A549 (cell line): ENCODE data around the gene GNPAT. TPM values are rescaled to one million over a fixed set of nuclear protein-coding genes. Genes with fewer than 3 reads are reported as not detected.

Experiments used
- ATAC-seq, 2 experiments: fragments of 200-7000 bp in 1 of 2; fragments of >200 bp in 1 of 2; cut with Nextera tagmentation in 1 of 2; cut with Tn5 transposase in 1 of 2; 3 replicates each; pipeline versions ENCODE4 v1.8.0 to v1.9.1; 2018 to 2020; ENCODE audit warnings: mild to moderate bottlenecking in 1 of 2, moderate library complexity in 1 of 2
- CTCF ChIA-PET: fragments of 300-600 bp; sonication (Branson Sonifier 250); formaldehyde crosslinking; extraction: SDS; loops from one replicate; lab custom pipeline; 2021; ENCODE audit warnings: antibody characterized with exemption, inconsistent platforms; lab: Yijun Ruan, JAX
- POLR2A ChIA-PET: fragments of 350-600 bp; formaldehyde crosslinking; extraction: SDS; loops from one replicate; lab custom pipeline; 2021; ENCODE audit warnings: antibody characterized with exemption, inconsistent platforms; lab: Yijun Ruan, JAX
- DNase-seq, 2 experiments: peaks; one replicate each; pipeline versions ENCODE4 v3.0.0 to v3.0.0-alpha.2; 2011 to 2016; ENCODE audit warnings: low read depth in 1 of 2, low spot score in 1 of 2
- FAIRE-seq: peaks from 2 replicates; lab custom pipeline; 2011; peaks lifted over from hg19 to GRCh38; lab: Jason Lieb, UNC
- H3K27ac ChIP-seq, 2 experiments: fragments of >200 bp; sonication (Bioruptor Twin); formaldehyde crosslinking; 3 replicates each; pipeline ENCODE4 v1.5.1; 2016 to 2017
- H3K4me1 ChIP-seq: fragments of >200 bp; sonication (Bioruptor Twin); formaldehyde crosslinking; 3 replicates; pipeline ENCODE4 v1.6.1; 2016
- H3K4me2 ChIP-seq: fragments of >200 bp; sonication (Bioruptor Twin); formaldehyde crosslinking; 3 replicates; pipeline ENCODE4 v1.6.1; 2016
- H3K4me3 ChIP-seq: fragments of >200 bp; sonication (Bioruptor Twin); formaldehyde crosslinking; 3 replicates; pipeline ENCODE4 v1.5.1; 2016
- H3K9me3 ChIP-seq: fragments of >200 bp; sonication (Bioruptor Twin); formaldehyde crosslinking; 3 replicates; pipeline ENCODE4 v1.6.1; 2016
- BHLHE40 ChIP-seq: IDR thresholded peaks from 2 replicates; pipeline ENCODE4 v1.6.1; 2012; ENCODE audit warnings: low read depth, low read length, inconsistent platforms
- CBX2 ChIP-seq: fragments of 200-600 bp; sonication (generic); IDR thresholded peaks from 2 replicates; pipeline ENCODE4 v1.6.1; 2016; ENCODE audit warnings: low read depth, mild to moderate bottlenecking, borderline replicate concordance
- CBX8 ChIP-seq: fragments of 200-600 bp; sonication (generic); IDR thresholded peaks from 2 replicates; pipeline ENCODE4 v1.6.1; 2016
- CEBPB ChIP-seq, 2 experiments: fragments of >200 bp in 1 of 2; sonication (Bioruptor Twin) in 1 of 2; formaldehyde crosslinking in 1 of 2; IDR thresholded peaks; 2 replicates each; pipeline ENCODE4 v1.6.1; 2012 to 2016
- CHD2 ChIP-seq: fragments of 150-350 bp; IDR thresholded peaks from 2 replicates; pipeline ENCODE4 v1.6.1; 2014; ENCODE audit warnings: low read length; ENCODE audit not compliant: partially characterized antibody
- CHD4 ChIP-seq: fragments of 200-600 bp; sonication (generic); IDR thresholded peaks from 2 replicates; pipeline ENCODE4 v1.6.1; 2016; ENCODE audit warnings: antibody characterized with exemption, mild to moderate bottlenecking, borderline replicate concordance
- EHF ChIP-seq: fragments of 250-450 bp; sonication (Bioruptor Pico); IDR thresholded peaks from 2 replicates; pipeline ENCODE4 v1.5.0; 2020; ENCODE audit warnings: mild to moderate bottlenecking
- FOSB ChIP-seq: fragments of 250-450 bp; sonication (Bioruptor Pico); IDR thresholded peaks from 2 replicates; pipeline ENCODE4 v1.5.0; 2020; ENCODE audit warnings: mild to moderate bottlenecking, moderate library complexity
- FOSL2 ChIP-seq, 2 experiments: fragments of 450-650 bp in 1 of 2; fragments of >200 bp in 1 of 2; sonication (Bioruptor Twin) in 1 of 2; formaldehyde crosslinking; IDR thresholded peaks; 2 replicates each; pipeline versions ENCODE4 v1.5.0 to v1.6.1; 2016 to 2020; ENCODE audit warnings: mild to moderate bottlenecking in 1 of 2, moderate library complexity in 1 of 2
- HOXB5 ChIP-seq: fragments of 250-450 bp; sonication (Bioruptor Pico); IDR thresholded peaks from 2 replicates; pipeline ENCODE4 v1.5.0; 2020; ENCODE audit warnings: mild to moderate bottlenecking, moderate library complexity
- JUNB ChIP-seq: fragments of >200 bp; sonication (Bioruptor Twin); formaldehyde crosslinking; IDR thresholded peaks from 2 replicates; pipeline ENCODE4 v1.6.1; 2016
- KDM1A ChIP-seq: fragments of 200-600 bp; sonication (generic); IDR thresholded peaks from 2 replicates; pipeline ENCODE4 v1.6.1; 2016; ENCODE audit warnings: low read depth, mild to moderate bottlenecking
- MAFK ChIP-seq: fragments of 450-650 bp; IDR thresholded peaks from 2 replicates; pipeline ENCODE4 v1.6.1; 2014; ENCODE audit not compliant: partially characterized antibody
- RCOR1 ChIP-seq: fragments of 150-350 bp; IDR thresholded peaks from 2 replicates; pipeline ENCODE4 v1.6.1; 2014; ENCODE audit warnings: antibody characterized with exemption, low read length, low read depth
- SMC3 ChIP-seq: fragments of >200 bp; sonication (Bioruptor Twin); formaldehyde crosslinking; IDR thresholded peaks from 3 replicates; pipeline ENCODE4 v1.6.1; 2018; ENCODE audit warnings: inconsistent platforms
- TFCP2L1 ChIP-seq: fragments of 250-450 bp; sonication (Bioruptor Pico); IDR thresholded peaks from 2 replicates; pipeline ENCODE4 v1.5.0; 2021; ENCODE audit warnings: mild to moderate bottlenecking
- WGBS: methylation state at CpG from one replicate; pipeline ENCODE4 v1.1.6; 2017; ENCODE audit errors: missing lambda C conversion rate; 5-methylcytosine and 5-hydroxymethylcytosine counted together
- polyA plus RNA-seq, 4 experiments: library from polyadenylated mRNA; depleted of rRNA in 3 of 4; stranded (reverse); fragments of >200 nt; fragmentation: RNase III in 1 of 4; extraction: RNeasy Plus Mini Kit Qiagen cat#74134 plus additional on column Dnase treatment in 1 of 4; gene quantifications; 2 replicates in 3 of 4; 3 replicates in 1 of 4; pipeline ENCODE4 v1.2.3, GENCODE V29; 2011 to 2017
- TF ChIP-seq, protein P1 (sequence below): fragments of >200 bp; sonication (Bioruptor Twin); formaldehyde crosslinking; IDR thresholded peaks from 3 replicates; pipeline ENCODE4 v1.6.1; 2016
- TF ChIP-seq, protein P2 (sequence below): fragments of 200-600 bp; sonication (generic); IDR thresholded peaks from 2 replicates; pipeline ENCODE4 v1.6.1; 2016; ENCODE audit warnings: antibody characterized with exemption, mild to moderate bottlenecking, moderate library complexity
- TF ChIP-seq, protein P3 (sequence below): IDR thresholded peaks from 2 replicates; pipeline ENCODE4 v1.6.1; 2012; ENCODE audit warnings: low read depth, borderline replicate concordance

GNPAT gene
- polyA plus RNA-seq, 2 of the 4 experiments (the other 2 are of a cell fraction), result 44.1 to 62.7 TPM

DNA sequence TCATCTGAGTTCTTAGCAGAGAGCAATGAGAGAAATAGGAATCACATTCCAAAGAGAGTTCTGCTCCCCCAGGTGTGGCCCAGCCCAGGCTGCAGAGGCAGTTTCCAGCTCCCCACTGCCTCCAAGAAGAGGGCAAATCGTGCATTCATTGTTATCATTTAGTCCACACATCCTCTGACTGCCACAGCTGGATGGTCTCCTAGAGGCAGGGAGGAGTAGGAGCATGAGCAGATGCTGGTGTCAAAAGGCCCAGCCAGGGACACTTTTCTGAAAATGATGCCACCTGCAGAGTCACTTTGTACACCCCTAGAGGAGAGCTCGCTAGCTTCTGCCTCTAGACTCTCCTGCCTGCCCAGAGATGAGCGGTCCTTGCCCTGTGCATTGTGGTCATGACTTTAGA is 33.6 kb upstream of the GNPAT start:
- ATAC-seq, result no peak
- Histone ChIP-seq H3K4me3 (no peak overlapping the region), H3K4me1 (peaks cover 20% of the 10 kb centered on the region), H3K9me3 (no peaks in the 10 kb centered on the region), H3K27ac (peak overlapping the region; percentile 3 to 60; a peak in 4 of 6 replicates), H3K4me2 (no peak overlapping the region)
- DNase-seq, result no peak
- ChIA-PET POLR2A (interaction anchor here (0.6 kb wide), 1 partner anchor 372 kb away, joined by 3 read pairs; no protein-coding TSS in a partner anchor), CTCF (interaction anchor here (0.6 to 1.9 kb wide), 14 partner anchors 10 to 574 kb away, joined by 3 to 12 read pairs (median 3); partner anchors contain the start of gene COG2)
- FAIRE-seq, result no peak
- no peak for TF ChIP-seq SMC3
- TF ChIP-seq CHD2, result no peak
- TF ChIP-seq, protein P1, sequence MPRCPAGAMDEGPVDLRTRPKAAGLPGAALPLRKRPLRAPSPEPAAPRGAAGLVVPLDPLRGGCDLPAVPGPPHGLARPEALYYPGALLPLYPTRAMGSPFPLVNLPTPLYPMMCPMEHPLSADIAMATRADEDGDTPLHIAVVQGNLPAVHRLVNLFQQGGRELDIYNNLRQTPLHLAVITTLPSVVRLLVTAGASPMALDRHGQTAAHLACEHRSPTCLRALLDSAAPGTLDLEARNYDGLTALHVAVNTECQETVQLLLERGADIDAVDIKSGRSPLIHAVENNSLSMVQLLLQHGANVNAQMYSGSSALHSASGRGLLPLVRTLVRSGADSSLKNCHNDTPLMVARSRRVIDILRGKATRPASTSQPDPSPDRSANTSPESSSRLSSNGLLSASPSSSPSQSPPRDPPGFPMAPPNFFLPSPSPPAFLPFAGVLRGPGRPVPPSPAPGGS, result no peak
- TF ChIP-seq FOSB (CRISPR knock-in tag), result no peak
- TF ChIP-seq CBX2, result no peak
- 83% methylated on average over 3 of the region's 3 CpGs for WGBS

DNA sequence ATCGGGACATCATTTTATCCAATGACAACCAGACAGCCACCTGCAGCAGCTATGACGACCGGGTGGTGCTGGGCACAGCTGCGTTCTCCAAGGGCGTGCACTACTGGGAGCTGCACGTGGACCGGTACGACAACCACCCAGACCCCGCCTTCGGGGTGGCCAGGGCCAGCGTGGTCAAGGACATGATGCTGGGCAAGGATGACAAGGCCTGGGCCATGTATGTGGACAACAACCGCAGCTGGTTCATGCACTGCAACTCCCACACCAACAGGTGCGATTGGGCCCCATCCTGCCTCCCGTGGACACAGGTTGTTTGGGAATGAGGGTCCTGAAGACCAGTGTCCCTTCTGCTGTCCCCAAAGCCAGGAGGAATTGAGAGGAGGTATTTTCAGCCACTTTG is 32.0 kb upstream of the GNPAT start:
- Histone ChIP-seq H3K4me3 (no peak overlapping the region), H3K27ac (0 out of 6 replicates have a peak overlapping the region, but pooled peaks of 1 of the 2 experiments have one; percentile 46), H3K4me1 (peaks cover 15% of the 10 kb centered on the region), H3K4me2 (no peak overlapping the region), H3K9me3 (no peaks in the 10 kb centered on the region)
- TF ChIP-seq, protein P2, sequence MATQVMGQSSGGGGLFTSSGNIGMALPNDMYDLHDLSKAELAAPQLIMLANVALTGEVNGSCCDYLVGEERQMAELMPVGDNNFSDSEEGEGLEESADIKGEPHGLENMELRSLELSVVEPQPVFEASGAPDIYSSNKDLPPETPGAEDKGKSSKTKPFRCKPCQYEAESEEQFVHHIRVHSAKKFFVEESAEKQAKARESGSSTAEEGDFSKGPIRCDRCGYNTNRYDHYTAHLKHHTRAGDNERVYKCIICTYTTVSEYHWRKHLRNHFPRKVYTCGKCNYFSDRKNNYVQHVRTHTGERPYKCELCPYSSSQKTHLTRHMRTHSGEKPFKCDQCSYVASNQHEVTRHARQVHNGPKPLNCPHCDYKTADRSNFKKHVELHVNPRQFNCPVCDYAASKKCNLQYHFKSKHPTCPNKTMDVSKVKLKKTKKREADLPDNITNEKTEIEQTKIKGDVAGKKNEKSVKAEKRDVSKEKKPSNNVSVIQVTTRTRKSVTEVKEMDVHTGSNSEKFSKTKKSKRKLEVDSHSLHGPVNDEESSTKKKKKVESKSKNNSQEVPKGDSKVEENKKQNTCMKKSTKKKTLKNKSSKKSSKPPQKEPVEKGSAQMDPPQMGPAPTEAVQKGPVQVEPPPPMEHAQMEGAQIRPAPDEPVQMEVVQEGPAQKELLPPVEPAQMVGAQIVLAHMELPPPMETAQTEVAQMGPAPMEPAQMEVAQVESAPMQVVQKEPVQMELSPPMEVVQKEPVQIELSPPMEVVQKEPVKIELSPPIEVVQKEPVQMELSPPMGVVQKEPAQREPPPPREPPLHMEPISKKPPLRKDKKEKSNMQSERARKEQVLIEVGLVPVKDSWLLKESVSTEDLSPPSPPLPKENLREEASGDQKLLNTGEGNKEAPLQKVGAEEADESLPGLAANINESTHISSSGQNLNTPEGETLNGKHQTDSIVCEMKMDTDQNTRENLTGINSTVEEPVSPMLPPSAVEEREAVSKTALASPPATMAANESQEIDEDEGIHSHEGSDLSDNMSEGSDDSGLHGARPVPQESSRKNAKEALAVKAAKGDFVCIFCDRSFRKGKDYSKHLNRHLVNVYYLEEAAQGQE, result no peak
- no peak for TF ChIP-seq CBX8
- TF ChIP-seq FOSL2 (IDR thresholded peaks at IDR 0.05), result no peak
- TF ChIP-seq FOSL2 (CRISPR knock-in tag; IDR thresholded peaks at IDR 0.05), result no peak
- no peak for TF ChIP-seq FOSB (CRISPR knock-in tag)
- TF ChIP-seq KDM1A, result no peak
- TF ChIP-seq, protein P3, sequence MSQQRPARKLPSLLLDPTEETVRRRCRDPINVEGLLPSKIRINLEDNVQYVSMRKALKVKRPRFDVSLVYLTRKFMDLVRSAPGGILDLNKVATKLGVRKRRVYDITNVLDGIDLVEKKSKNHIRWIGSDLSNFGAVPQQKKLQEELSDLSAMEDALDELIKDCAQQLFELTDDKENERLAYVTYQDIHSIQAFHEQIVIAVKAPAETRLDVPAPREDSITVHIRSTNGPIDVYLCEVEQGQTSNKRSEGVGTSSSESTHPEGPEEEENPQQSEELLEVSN, result no peak
- no peak for TF ChIP-seq RCOR1
- TF ChIP-seq JUNB, result no peak
- POLR2A ChIA-PET, result no interaction called here
- CTCF ChIA-PET, result interaction anchor here (0.6 to 4.1 kb wide), 3 partner anchors 194 to 412 kb away, joined by 3 to 65 read pairs (median 5); no protein-coding TSS in a partner anchor
- DNase-seq, result no peak
- no peak for ATAC-seq
- no peak for FAIRE-seq
- WGBS, result 93% methylated on average over 14 of the region's 14 CpGs

DNA sequence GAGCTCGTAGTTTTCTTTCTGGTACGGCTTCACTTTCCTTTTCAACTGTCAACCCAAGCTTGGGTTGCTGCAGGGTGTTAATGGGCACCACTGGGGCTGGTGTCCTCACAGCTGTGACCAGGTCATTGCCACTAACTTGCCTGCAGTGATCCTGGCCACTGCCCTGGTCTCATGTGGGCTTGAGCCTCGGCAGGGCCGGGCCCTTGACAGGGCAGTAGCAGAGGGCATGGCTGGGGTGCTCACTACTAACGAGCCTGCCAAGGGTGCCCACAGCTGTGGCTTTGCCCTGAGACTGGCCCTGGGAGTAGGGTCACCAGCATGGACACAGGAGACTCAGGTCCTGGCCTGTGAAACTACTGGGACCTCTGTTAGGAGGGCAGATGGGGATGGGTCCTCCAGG is 31.5 kb upstream of the GNPAT start:
- DNase-seq, result no peak
- Histone ChIP-seq H3K9me3 (no peaks in the 10 kb centered on the region), H3K4me3 (no peak overlapping the region), H3K4me2 (no peak overlapping the region), H3K27ac (peak overlapping the region; percentile 28 to 46; a peak in 4 of 6 replicates), H3K4me1 (peaks cover 15% of the 10 kb centered on the region)
- 78% methylated on average over 3 of the region's 5 CpGs for WGBS
- POLR2A ChIA-PET, result no interaction called here
- CTCF ChIA-PET, result interaction anchor here (1.1 to 4.1 kb wide), 13 partner anchors 10 to 568 kb away, joined by 3 to 65 read pairs (median 5); no protein-coding TSS in a partner anchor
- TF ChIP-seq KDM1A (no peak), CHD2 (no peak), CHD4 (no peak), MAFK (no peak), RCOR1 (no peak), TFCP2L1 (CRISPR knock-in tag) (no peak), CEBPB (IDR thresholded peaks at IDR 0.05) (no peak), FOSL2 (IDR thresholded peaks at IDR 0.05) (no peak), FOSL2 (CRISPR knock-in tag; IDR thresholded peaks at IDR 0.05) (no peak), EHF (CRISPR knock-in tag) (no peak), BHLHE40 (no peak), HOXB5 (CRISPR knock-in tag) (no peak), FOSB (CRISPR knock-in tag) (no peak)
- TF ChIP-seq, protein P3, result no peak
- ATAC-seq, result no peak
- FAIRE-seq, result no peak
